AG09319 (cell line): ENCODE results near the gene SLC16A4.
A peak's percentile ranks its signal among the peaks of the same experiment; 100 is the strongest.
"Not testable (repeated sequence)": the region's sequence is repeated elsewhere in the genome, so short reads cannot be mapped to it uniquely, and the experiment has no call there.

ENCODE experiments used
- DNase-seq: peaks from one replicate; pipeline ENCODE4 v3.0.0-alpha.2; 2010; ENCODE audit warnings: low read depth; ENCODE audit errors: extremely low read depth
- TF ChIP-seq, protein P1 (sequence below): IDR thresholded peaks from 2 replicates; pipeline ENCODE4 v1.5.1; 2011; ENCODE audit warnings: low read depth, mild to moderate bottlenecking, inconsistent platforms, low read length, moderate library complexity

The SLC16A4 gene

GRCh38 chr1:110420023-110420662, 29.3 kb upstream of the SLC16A4 start:
- TF ChIP-seq, protein P1, sequence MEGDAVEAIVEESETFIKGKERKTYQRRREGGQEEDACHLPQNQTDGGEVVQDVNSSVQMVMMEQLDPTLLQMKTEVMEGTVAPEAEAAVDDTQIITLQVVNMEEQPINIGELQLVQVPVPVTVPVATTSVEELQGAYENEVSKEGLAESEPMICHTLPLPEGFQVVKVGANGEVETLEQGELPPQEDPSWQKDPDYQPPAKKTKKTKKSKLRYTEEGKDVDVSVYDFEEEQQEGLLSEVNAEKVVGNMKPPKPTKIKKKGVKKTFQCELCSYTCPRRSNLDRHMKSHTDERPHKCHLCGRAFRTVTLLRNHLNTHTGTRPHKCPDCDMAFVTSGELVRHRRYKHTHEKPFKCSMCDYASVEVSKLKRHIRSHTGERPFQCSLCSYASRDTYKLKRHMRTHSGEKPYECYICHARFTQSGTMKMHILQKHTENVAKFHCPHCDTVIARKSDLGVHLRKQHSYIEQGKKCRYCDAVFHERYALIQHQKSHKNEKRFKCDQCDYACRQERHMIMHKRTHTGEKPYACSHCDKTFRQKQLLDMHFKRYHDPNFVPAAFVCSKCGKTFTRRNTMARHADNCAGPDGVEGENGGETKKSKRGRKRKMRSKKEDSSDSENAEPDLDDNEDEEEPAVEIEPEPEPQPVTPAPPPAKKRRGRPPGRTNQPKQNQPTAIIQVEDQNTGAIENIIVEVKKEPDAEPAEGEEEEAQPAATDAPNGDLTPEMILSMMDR: no peak
- DNase-seq: no peak

DNA sequence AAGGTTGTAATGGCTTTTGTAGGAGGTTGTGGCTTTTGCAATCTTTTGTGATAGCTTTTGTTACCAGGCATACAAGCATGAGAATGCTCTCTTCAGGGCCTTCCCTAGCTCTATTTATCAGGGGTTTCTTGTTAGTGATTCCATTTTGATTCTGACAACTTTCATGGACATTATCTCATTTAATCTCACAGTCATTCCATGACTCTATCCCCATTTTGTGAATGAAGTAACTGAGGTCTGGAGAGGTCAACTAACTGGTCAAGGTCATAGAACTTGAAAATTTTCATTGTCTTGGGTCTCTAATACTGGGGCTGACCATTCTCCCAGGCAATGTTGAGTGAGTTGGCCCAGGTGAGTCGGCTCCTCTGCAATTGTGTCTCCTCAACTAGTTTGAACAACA, 27.9 kb upstream of the SLC16A4 start:
- DNase-seq: no peak
- TF ChIP-seq, protein P1: no peak

DNA sequence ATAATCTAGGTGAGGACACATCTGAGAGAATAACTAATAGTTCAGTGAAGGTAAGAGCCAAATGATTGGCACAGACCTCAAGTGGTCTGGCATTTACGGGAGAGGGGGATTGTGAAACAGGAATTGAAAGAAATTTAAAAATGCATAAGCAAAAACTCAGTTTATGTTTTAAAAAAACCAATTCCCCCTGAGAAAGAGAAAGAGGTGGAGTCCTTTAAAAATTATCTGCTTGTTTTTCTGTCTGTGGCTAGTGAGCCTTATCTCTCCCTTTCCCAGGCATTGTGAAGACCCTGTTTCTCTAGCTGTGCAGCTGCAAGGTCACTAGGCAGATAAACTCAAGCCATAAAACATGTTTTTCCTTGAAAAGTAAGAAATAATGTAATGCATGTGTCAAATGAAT, 22.2 kb upstream of the SLC16A4 start:
- DNase-seq: not testable (repeated sequence)

DNA sequence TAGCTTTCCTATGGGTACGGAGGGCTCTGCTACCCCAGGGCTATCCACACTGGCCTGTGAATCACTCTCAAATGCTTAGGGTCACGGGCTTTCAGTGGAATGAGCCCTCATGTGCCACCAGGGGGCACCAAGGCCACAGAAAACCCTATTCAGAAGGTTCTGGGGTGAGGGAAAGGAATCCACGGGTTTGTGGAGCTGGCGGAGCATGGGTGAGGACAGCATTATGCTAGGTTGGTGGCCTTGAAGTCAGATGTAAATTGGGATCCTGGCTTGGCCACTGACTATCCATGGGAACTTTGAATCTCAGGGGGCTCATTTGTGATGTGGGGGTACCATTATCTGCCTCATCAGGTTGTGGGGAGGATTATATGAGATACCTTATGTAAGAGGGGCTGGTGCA, 21.8 kb upstream of the SLC16A4 start:
- TF ChIP-seq, protein P1: peak; percentile 87
- peak; percentile 36 for DNase-seq

- DNase-seq: no peak
- TF ChIP-seq, protein P1: no peak
Observed at GRCh38 chr1:110411173-110411735, 20.4 kb upstream of the SLC16A4 start.

DNA sequence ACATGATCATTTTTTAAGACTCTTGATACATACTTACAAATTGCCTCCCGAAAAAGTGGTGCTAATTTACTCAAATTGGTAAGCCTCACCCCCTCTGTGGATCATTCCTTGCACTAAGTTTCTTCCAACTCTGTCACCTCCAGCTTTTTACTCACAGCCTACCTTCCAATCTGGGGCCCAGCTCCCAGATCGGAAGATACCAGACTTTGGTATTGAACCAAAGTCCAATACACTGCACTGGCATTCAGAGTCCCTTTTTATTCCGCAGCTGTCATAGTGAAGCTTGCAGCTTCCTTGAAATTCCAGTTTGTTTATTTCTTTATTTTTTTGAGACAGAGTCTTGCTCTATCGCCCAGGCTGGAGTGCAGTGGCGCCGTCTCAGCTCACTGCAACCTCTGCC, 18.5 kb upstream of the SLC16A4 start:
- no peak for DNase-seq
- TF ChIP-seq, protein P1: no peak

DNA sequence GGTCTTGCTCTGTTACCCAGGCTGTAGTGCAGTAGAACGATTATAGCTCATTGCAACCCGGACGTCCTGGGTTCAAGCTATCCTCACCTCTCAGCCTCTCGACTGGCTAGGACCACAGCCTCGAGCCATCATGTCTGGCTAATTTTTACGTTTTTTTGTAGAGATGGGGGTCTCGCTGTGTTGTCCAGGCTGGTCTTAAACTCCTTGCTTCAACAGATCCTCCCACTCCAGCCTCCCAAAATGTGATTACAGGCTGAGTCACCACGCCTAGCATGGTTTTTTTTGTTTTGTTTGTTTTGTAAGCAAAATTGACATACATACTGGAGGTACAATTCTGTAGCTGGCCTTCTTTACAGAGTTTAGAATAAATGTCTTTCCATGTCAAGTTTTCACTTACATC, 17.7 kb upstream of the SLC16A4 start:
- DNase-seq: no peak
- TF ChIP-seq, protein P1: no peak
